B cell (primary cell): ENCODE data around the gene NGLY1. TPM values are rescaled to one million over a fixed set of nuclear protein-coding genes. Genes with fewer than 3 reads are reported as not detected.

Experiments used
- ATAC-seq: fragments of 200-7000 bp; cut with Tn5 transposase; one replicate; pipeline ENCODE4 v1.10.0; 2021; ENCODE audit warnings: low read depth, mild to moderate bottlenecking, moderate number of reproducible peaks, moderate library complexity
- CTCF ChIA-PET: fragments of 350-600 bp; sonication (Branson Sonifier 250); formaldehyde crosslinking; loops from one replicate; lab custom pipeline; 2021; ENCODE audit warnings: antibody characterized with exemption, inconsistent platforms; lab: Charles Lee
- POLR2A ChIA-PET: fragments of 350-600 bp; sonication (Branson Sonifier 250); formaldehyde crosslinking; loops from one replicate; lab custom pipeline; 2021; ENCODE audit warnings: antibody characterized with exemption; lab: Charles Lee
- DNase-seq: peaks from one replicate; pipeline ENCODE4 v3.0.0; 2013
- H2AFZ ChIP-seq: 2 replicates; pipeline ENCODE4 v1.6.1; 2012; ENCODE audit warnings: mild to moderate bottlenecking, low read depth, low read length; ENCODE audit not compliant: insufficient read depth, poor library complexity, severe bottlenecking
- H3K27ac ChIP-seq, 2 donors: 1 replicate in 1 of 2; 2 replicates in 1 of 2; pipeline ENCODE4 v1.5.1; 2012 to 2013; ENCODE audit warnings: low read length in 2 of 2, mild to moderate bottlenecking in 2 of 2, moderate library complexity in 1 of 2
- H3K27me3 ChIP-seq, 4 experiments: fragments of 200-600 bp in 1 of 4; sonication (generic) in 1 of 4; replicated peaks in 1 of 4; 1 replicate in 2 of 4; 2 replicates in 2 of 4; pipeline versions ENCODE4 v1.6.1 to v1.7.0; 2013 to 2016; ENCODE audit warnings: low read length in 3 of 4, mild to moderate bottlenecking in 2 of 4, mixed read lengths in 1 of 4, moderate library complexity in 1 of 4; ENCODE audit not compliant: insufficient read depth in 4 of 4, control insufficient read depth in 3 of 4; ENCODE audit errors: control extremely low read depth in 1 of 4
- H3K36me3 ChIP-seq, 2 experiments: replicated peaks in 1 of 2; 1 replicate in 1 of 2; 2 replicates in 1 of 2; pipeline versions ENCODE4 v1.6.1 to v1.7.1; 2013; ENCODE audit warnings: low read length in 1 of 2; ENCODE audit not compliant: insufficient read depth in 2 of 2, control insufficient read depth in 1 of 2; ENCODE audit errors: control extremely low read depth in 1 of 2, extremely low read depth in 1 of 2
- H3K4me1 ChIP-seq, 2 donors: fragments of 200-600 bp in 1 of 2; sonication (generic) in 1 of 2; 1 replicate in 1 of 2; 2 replicates in 1 of 2; pipeline versions ENCODE4 v1.5.1 to v1.6.1; 2013 to 2017; ENCODE audit warnings: low read length in 2 of 2; ENCODE audit not compliant: control insufficient read depth in 2 of 2, insufficient read depth in 2 of 2
- H3K4me2 ChIP-seq: replicated peaks from 2 replicates; pipeline ENCODE3; 2012; ENCODE audit warnings: mild to moderate bottlenecking, low read depth, low read length; ENCODE audit not compliant: poor library complexity, severe bottlenecking
- H3K4me3 ChIP-seq, 5 experiments: fragments of 200-600 bp in 1 of 5; sonication (generic) in 1 of 5; 1 replicate in 3 of 5; 2 replicates in 2 of 5; pipeline versions ENCODE4 v1.5.1 to v1.7.0; 2011 to 2016; ENCODE audit warnings: low read length in 4 of 5, mild to moderate bottlenecking in 4 of 5, low read depth in 2 of 5, control low read depth in 1 of 5, moderate library complexity in 1 of 5; ENCODE audit not compliant: insufficient read depth in 1 of 5; ENCODE audit errors: control extremely low read depth in 1 of 5, extremely low read depth in 1 of 5
- H3K79me2 ChIP-seq: fragments of 200-600 bp; sonication (generic); one replicate; pipeline ENCODE4 v1.6.0; 2016; ENCODE audit warnings: low read length; ENCODE audit not compliant: control insufficient read depth, insufficient read depth
- H3K9ac ChIP-seq: fragments of 200-600 bp; sonication (generic); 2 replicates; pipeline ENCODE4 v1.6.1; 2017; ENCODE audit warnings: mild to moderate bottlenecking, low read length, moderate library complexity
- H3K9me3 ChIP-seq, 3 donors: one replicate each; pipeline versions ENCODE4 v1.6.1 to v1.7.1; 2013; ENCODE audit warnings: low read length in 2 of 3; ENCODE audit not compliant: control insufficient read depth in 2 of 3, insufficient read depth in 1 of 3; ENCODE audit errors: control extremely low read depth in 1 of 3
- H4K20me1 ChIP-seq: 2 replicates; pipeline ENCODE4 v1.6.0; 2012; ENCODE audit warnings: mild to moderate bottlenecking, low read length; ENCODE audit not compliant: insufficient read depth, control insufficient read depth, poor library complexity, severe bottlenecking
- H3K27ac Mint-ChIP-seq: one replicate; pipeline ENCODE4 v1.8.0; 2021; ENCODE audit warnings: mixed read lengths
- H3K27me3 Mint-ChIP-seq: one replicate; pipeline ENCODE4 v1.8.0; 2021; ENCODE audit warnings: mixed read lengths
- H3K4me1 Mint-ChIP-seq: one replicate; pipeline ENCODE4 v1.8.0; 2021; ENCODE audit warnings: mixed read lengths
- H3K4me3 Mint-ChIP-seq: one replicate; pipeline ENCODE4 v1.8.0; 2021; ENCODE audit warnings: mixed read lengths
- H3K9me3 Mint-ChIP-seq: one replicate; pipeline ENCODE4 v1.8.0; 2022; ENCODE audit warnings: mixed read lengths; ENCODE audit not compliant: insufficient read depth
- CTCF ChIP-seq: fragments of 200-600 bp; IDR thresholded peaks from one replicate; pipeline ENCODE4 v1.8.0; 2022; ENCODE audit warnings: antibody characterized with exemption, mild to moderate bottlenecking
- EZH2 ChIP-seq: IDR thresholded peaks from 2 replicates; pipeline ENCODE4 v1.6.1; 2012; ENCODE audit warnings: borderline replicate concordance, low read depth, mild to moderate bottlenecking, moderate library complexity, low read length; ENCODE audit not compliant: insufficient read depth, poor library complexity, severe bottlenecking
- WGBS: methylation state at CpG from one replicate; pipeline ENCODE4 v1.1.5; 2013; ENCODE audit warnings: missing lambda C conversion rate; ENCODE audit not compliant: insufficient coverage; 5-methylcytosine and 5-hydroxymethylcytosine counted together
- intact Hi-C: fragments of 100-400 bp; cut with micrococcal nuclease; formaldehyde crosslinking; loops from one replicate; pipeline ENCODE4 v1.10.0; 2022
- polyA plus RNA-seq: library from polyadenylated mRNA; depleted of rRNA; stranded (reverse); fragments of >200 nt; gene quantifications from 2 replicates; pipeline ENCODE4 v1.2.3, GENCODE V29; 2012
- total RNA-seq, 2 donors: library from RNA; stranded (reverse); fragments of 120-200 nt in 1 of 2; gene quantifications; 1 replicate in 1 of 2; 2 replicates in 1 of 2; pipeline versions ENCODE4 v1.2.3 to v1.2.4, GENCODE V29; 2013 to 2022

NGLY1 gene
- total and polyA plus RNA-seq, 2 donors (not counting 1 experiment from before 2014, with no cell fraction given), result 24.2 to 145 TPM

GRCh38 chr3:25801786-25802185, 18.5 kb upstream of the NGLY1 start:
- no peaks in the 10 kb centered on the region for H3K4me1 ChIP-seq
- H3K36me3 ChIP-seq, result no peaks in the 10 kb centered on the region
- intact Hi-C loops, result no loop called here
- no peak overlapping the region for H3K4me3 ChIP-seq
- ChIA-PET POLR2A (no interaction called here), CTCF (no interaction called here)
- no peaks in the 10 kb centered on the region for H3K79me2 ChIP-seq
- Mint-ChIP-seq H3K4me3 (no peak overlapping the region), H3K9me3 (no peaks in the 10 kb centered on the region), H3K27ac (no peak overlapping the region), H3K4me1 (no peaks in the 10 kb centered on the region), H3K27me3 (peaks cover 7% of the 10 kb centered on the region)
- H2AFZ ChIP-seq, result no peak overlapping the region
- TF ChIP-seq EZH2, result no peak
- TF ChIP-seq CTCF, result no peak
- no peak for ATAC-seq
- no peaks in the 10 kb centered on the region for H3K9me3 ChIP-seq
- no peaks in the 10 kb centered on the region for H4K20me1 ChIP-seq
- no peak overlapping the region for H3K4me2 ChIP-seq
- H3K9ac ChIP-seq, result no peak overlapping the region
- no CpG with 5 or more reads among the region's 3 CpGs for WGBS
- DNase-seq, result no peak
- H3K27me3 ChIP-seq, result peaks cover 0 to 5% (median 0%) of the 10 kb centered on the region in 4 experiments
- no peak overlapping the region for H3K27ac ChIP-seq

GRCh38 chr3:25789596-25790556, 6.6 kb upstream of the NGLY1 start, which contains the start of gene OXSM:
Gene OXSM, plus strand, starts transcription at chr3:25790090. Its CDS starts 931 bp downstream, at chr3:25791021.
- peak within 1 kb of the TSS; percentile 81 for H2AFZ ChIP-seq
- H3K4me1 Mint-ChIP-seq, result peaks cover 39% of the 10 kb centered on the region
- H3K9me3 ChIP-seq, result no peaks in the 10 kb centered on the region
- H3K4me3 Mint-ChIP-seq, result peak within 1 kb of the TSS; percentile 97
- DNase-seq (peak; percentile 98), ATAC-seq (peak; percentile 94)
- ChIA-PET CTCF (interaction anchor here (1.1 to 1.5 kb wide), 2 partner anchors 67 to 142 kb away, joined by 3 to 5 read pairs; no protein-coding TSS in a partner anchor), POLR2A (no interaction called here)
- peak within 1 kb of the TSS; percentile 60 to 95 (median 67) for H3K4me3 ChIP-seq
- H3K9me3 Mint-ChIP-seq, result no peaks in the 10 kb centered on the region
- intact Hi-C loops, result loop anchor here (1.0 to 10.0 kb wide), 6 partner anchors 9 to 1835 kb away; partner anchors contain the start of gene SLC4A7
- H3K27ac Mint-ChIP-seq, result peak within 1 kb of the TSS; percentile 94
- H3K27ac ChIP-seq, result peak within 1 kb of the TSS; percentile 95 to 96
- TF ChIP-seq CTCF (no peak), EZH2 (no peak)
- no peaks in the 10 kb centered on the region for H3K27me3 ChIP-seq
- H3K4me2 ChIP-seq, result peak within 1 kb of the TSS; percentile 82
- no peaks in the 10 kb centered on the region for H3K79me2 ChIP-seq
- H3K27me3 Mint-ChIP-seq, result no peaks in the 10 kb centered on the region
- H3K36me3 ChIP-seq, result peaks cover 0 to 4% of the 10 kb centered on the region in 2 experiments
- WGBS, result 1% methylated on average over 40 of the region's 56 CpGs
- H3K4me1 ChIP-seq, result peaks cover 14 to 16% of the 10 kb centered on the region in 2 donors
- peak within 1 kb of the TSS; percentile 81 for H3K9ac ChIP-seq
- H4K20me1 ChIP-seq, result no peaks in the 10 kb centered on the region
